ENCODE data around the gene TSPEAR.
"Not testable (repeated sequence)": the region's sequence is repeated elsewhere in the genome, so short reads cannot be mapped to it uniquely, and the experiment has no call there.

The TSPEAR gene

DNA sequence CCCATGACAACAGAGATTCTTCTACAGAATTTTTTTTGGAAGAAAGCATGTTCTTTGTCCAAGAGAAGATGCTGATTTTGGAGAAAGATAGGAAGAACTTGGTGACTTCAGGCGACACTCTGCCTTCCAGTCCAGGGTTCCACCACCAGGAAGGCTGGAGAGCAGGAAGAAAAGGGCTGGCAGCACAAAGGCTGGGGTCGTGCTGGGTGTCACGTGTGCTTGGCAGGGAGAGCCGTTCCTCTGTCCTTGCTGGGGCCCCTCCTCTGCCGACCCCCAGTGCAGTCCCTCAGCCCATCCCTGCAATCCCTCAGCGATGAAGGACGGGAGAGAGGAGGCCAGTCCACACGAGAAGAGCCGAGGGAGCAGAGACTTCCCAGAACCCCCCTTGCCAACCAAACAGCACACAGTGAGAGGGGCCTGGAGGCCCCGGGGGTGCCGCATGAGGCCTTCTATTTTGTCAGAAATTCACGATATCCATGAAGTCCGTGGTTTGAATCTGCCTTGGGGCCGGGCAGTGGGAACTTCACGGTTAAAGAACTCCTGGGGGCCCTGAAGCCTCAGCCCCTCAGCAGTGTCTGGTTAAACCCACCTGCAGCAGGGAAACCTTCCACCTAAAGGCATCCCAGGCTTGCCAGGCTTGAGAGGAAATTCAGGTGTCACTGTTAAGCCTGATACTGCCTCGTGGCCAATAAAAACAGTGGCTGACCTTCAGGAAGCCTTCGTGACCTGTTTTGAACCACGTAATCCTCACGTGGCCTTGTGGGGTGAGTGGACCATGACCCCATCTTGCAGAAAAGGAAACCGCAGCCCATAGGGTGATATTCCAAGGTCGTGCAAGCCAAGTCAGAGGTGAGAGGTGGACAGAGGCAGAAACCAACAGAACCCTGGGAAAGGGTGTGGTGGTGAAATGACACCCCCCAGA is 11.0 kb downstream of the TSPEAR start:
- DNase-seq: no peak

DNA sequence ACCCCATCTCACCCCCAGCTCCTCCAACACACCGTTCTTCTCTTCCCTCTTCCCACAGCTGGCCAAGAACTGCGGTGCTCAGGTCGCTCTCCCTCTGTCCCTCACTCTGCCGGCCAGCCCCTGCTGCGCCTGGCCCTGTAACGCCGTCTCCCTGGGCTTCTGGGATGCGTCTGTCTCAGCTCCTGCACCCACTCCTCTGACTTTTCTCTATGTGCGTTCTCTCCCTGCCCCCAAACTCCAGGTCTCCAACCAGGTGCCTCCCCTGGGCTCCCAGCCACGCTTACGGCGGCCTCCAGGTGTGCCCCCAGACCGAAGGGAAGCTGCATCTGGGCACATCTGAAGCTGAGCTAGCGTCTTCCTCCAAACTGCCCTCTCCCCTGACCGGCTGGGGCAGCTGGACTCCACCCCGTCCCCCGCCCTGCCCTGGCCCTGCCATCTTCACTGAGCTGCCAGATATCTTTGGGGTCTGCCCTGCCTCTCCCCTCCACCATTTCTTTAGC is 11.8 kb downstream of the TSPEAR start:
- no peak for DNase-seq

DNA sequence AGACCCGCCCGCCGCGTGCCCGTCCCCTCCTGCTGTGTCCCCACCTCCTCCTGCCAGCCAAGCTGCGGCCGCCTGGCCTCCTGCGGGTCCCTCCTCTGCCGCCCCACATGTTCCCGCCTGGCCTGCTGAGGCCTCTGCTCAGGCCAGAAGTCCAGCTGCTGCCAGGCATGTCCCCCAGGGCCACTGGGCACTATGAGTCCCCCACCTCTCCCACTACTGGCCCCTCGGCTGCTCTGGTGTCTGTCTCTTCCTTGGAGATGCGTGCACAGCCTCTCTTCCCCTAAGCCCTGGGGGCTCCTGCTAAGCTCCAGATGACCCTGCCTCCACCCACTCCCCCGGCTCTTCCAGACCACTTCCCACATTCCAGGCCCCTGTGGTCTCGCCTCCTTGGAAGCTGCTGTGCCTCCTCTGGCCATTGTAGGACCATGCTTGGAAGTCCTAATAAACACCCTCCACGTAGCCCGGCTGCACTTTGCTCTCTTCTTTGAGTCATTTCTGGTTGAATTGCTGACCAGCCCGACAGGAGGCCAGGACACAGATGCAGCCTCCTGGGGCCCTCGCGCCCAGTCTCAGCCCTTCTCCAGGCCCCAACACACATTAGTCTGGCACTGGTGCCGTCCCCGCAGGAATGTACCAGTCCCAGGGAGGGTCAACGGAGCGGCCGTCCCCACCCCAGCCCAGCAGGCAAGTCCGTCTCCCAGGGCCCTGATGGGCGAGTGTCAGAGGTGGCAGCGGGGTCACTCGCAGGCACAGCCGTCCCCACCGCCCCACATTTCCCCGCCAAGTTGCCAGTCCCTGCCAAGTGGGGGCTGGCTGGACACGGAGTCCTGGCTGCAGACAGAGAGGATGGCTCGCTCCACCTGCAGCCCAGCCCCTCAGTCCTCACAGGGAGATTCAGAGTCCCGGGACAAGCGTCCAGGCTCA is 13.3 kb downstream of the TSPEAR start:
- DNase-seq: no peak

DNA sequence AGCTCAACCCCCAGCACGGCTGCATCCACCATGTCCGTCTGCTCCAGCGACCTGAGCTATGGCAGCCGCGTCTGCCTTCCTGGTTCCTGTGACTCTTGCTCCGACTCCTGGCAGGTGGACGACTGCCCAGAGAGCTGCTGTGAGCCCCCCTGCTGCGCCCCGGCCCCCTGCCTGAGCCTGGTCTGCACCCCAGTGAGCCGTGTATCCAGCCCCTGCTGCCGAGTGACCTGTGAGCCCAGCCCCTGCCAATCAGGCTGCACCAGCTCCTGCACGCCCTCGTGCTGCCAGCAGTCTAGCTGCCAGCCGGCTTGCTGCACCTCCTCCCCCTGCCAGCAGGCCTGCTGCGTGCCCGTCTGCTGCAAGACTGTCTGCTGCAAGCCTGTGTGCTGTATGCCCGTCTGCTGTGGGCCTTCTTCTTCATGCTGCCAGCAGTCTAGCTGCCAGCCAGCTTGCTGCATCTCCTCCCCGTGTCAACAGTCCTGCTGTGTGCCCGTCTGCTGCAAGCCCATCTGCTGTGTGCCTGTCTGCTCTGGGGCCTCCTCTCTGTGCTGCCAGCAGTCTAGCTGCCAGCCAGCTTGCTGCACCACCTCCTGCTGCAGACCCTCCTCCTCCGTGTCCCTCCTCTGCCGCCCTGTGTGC is 14.1 kb downstream of the TSPEAR start, which contains the start of gene KRTAP10-12:
Gene KRTAP10-12, plus strand, starts transcription at position 1 of the 639 bp plus-strand sequence. Its CDS starts 30 bp downstream, at position 31.
- DNase-seq: not testable (repeated sequence)

DNA sequence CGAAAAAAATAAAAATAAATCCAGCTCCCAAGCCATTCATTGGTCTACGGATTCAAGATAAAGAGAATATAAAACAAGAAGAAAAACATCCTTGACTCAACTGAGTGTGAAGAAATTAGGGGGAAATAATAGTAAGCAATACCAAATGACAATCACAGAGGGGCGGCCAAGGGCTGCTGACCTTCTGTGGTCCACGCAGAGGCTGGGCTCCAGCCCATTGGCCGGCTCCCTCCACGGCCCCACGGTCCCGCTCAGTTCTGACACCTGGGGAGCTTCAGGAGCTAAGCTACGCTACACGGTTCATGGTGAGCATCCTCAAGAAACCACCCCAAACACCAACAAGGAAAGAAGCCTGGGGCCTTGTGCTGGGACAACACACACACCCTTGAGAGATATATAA is 14.8 kb downstream of the TSPEAR start:
- no peak for DNase-seq

DNA sequence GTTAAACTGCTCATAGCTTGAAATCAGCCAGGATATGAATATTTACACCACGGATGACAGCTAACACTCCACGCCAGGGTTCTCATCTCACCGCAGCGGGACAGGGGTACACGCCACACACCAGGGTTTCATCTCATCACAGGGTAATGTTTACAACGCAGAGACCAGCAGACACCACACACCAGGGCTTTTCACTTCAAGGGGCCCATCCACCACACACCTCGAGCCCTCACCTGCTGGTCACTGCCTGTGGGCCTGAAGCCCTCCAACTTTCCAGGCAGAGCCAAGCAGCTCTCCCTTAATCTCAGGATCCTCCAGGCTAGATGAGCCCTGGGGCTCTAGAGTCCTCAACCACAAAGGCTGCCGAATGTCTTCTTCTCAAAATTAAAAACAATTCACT is 15.7 kb downstream of the TSPEAR start:
- no peak for DNase-seq

DNA sequence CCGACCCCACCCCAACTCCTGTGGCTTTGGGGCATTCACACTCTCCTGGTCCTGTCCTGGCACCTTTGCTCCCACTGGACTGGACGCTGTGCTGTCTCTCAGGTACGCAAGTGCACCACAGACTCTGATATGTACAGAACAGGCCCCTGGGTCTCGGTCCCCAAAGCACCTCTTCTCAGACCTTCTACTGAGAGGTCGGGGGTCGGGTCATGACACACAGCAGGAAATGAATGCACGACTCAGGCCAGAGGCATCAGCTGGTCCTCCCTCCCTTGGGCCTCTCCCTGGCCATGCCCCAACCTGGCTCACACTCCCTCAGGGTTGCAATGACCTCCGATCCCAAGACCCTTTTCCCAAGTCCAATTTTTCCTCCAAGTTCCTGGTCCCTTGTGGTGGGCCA is 16.2 kb downstream of the TSPEAR start:
- DNase-seq: no peak

DNA sequence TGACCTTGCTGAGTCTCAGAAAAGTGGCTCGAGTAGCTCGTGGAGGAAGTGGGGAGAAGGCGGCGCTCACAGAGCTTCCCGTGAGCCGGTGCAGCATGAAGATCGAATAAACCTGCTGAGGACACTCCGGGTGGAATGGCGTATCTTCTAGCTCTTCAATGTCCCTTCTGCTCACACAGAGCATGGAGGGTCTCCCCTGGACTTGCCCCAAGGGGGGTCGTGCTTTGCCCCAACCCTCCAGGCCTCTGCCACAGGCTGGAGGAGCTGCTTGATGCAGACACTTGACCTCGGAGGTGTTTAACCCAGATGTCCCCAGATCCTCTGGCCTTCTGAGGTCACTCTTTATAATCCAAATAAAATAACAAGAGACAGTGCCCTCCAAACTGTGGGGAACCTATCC is 16.6 kb downstream of the TSPEAR start:
- DNase-seq: no peak

DNA sequence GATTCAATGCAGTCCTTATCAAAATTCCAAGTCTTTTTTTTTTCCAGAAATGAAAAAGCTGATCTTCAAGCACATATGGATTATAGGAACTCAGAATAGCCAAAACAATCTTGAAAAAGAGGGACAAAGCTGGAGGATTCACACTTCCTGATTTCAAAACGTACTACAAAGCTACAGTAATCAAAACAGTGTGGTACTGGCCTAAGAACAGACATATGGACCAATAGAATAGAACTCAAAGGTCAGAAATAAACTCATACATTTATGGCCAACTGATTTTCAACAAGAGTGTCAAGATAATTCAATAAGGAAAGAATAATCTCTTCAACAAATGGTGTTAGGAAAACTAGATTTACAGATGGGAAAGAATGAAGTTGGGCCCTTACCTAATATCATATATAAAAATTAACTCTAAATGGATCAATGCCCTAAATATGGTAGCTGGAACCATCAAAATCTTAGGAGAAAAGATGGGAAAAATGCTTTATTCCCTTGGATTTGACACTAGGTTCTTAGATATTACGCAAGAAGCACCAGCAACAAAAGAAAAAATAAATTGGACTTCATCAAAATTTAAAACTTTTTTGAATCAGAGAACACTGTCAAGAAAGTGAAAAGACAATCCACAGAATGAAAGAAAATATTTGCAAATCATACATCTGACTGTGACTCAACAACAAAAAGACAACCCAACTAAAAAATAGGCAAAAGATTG is 18.4 kb downstream of the TSPEAR start:
- no peak for DNase-seq

DNA sequence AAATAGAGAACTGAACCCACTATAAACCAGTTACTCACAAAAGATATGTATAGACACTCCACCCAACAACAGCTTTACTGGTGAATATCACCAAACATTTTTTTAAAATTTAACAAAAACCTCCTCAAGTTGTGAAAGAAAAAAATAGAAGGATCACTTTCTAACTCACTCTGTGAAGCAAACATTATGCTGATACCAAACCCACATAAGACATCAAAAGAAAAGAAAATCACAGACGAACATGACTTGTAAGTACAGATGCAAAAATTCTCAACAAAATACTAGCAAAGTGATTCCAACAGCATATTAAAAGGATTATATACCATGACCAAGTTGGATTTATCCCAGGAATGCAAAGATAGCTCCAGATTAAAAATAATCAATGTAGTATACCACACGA is 19.7 kb downstream of the TSPEAR start:
- no peak for DNase-seq

DNA sequence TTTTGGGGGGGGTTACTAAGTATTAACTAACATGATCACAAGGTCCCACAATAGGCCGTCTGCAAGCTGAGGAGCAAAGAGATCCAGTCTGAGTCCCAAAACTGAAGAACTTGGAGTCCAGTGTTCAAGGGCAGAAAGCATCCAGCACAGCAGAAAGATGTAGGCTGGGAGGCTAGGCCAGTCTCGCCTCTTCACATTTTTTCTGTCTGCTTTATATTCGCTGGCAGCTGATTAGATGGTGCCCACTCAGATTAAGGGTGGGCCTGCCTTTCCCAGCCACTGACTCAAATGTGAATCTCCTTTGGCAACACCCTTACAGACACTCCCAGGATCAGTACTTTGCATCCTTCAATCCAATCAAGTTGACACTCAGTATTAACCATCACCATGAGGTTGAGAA is 21.6 kb downstream of the TSPEAR start:
- not testable (repeated sequence) for DNase-seq

DNA sequence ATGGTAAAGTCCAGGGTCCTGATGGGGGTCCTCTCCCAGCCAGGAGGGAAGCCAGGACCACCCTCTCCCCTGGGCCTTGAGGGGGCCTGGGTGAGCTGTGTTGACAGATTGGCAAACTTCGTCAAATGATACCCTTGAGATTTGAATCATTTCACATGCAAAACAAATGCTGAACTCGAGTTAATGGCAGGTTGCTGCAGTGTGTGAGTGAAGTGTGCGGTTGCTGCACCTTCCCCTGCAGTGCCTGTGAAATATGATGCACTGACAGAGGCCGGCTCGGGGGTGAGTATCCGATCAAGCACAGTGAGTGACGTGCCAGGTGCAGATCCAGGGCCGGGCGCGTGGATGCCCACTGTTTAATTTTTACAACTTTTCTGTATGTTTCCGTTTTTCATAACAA is 23.7 kb downstream of the TSPEAR start:
- no peak for DNase-seq

DNA sequence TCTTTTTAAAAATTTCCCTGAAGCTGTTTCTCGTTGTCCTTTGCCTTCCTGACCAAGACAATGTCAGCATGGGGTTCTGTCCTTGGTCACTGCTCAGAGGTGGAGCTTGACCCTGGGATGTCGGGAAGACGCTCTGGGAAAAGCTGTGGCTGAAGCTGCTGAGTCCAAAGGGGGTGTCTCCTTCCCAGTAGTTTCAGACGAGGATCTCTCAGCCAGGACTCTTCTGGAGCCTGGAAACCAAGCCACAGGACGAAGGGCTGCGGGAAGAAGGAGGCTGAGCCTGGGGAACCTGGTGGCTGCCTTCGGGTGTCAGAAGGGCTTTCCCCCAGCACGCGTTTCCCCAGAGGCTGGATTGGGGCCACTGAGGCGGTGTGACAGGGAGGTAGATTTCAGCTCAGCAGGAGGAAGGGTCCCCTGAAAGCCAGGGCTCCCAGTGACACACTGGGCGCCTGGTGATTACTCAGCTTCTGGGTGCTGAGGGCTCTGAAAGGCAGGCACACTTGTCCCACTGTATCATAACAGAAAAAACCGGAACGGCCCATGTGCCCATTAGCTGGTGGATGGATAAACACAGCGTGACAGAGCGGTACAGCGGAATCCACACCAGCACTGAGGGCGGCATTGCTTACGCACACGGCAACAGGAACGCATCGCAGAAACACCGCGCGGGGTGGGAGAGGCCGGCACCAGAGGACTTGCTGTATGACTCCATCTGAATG is 24.4 kb downstream of the TSPEAR start:
- no peak for DNase-seq

DNA sequence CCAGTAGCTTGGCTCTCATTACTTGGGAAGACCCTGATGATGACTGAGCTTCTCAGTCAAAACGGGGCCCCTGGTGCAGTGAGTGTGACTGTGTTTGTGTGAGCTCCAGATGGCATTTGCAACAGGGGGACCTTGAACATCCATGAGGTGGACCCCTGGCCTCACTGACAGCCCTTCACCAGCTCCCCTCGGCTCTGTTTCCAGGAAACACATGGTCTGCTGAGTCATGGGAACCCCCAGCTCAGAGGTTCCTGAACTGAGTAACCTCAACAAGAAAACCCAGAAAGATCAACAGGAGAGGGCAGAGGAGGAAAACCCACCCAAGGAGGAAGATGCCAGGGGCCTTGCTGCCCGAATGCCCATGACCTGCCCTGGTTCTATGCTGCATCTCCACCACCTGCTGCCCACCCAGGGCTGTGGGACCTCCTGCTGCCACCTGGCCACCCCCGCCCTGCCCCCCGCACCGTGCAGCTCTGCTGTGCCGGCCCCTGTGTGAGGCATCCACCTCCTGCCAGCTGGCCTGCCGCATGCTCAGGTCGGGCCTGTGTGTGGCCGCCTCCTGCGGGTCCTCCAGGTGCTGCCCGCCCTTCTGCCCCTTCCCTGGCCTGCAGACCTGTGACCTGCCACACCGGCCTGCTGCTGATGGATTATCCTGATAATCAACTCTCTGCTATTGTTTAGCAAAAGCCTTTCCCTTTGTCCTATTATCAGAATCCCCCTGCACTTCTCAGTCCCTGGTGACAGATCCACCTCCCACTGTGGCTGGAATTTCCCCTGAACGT is 25.2 kb downstream of the TSPEAR start:
- DNase-seq: no peak

DNA sequence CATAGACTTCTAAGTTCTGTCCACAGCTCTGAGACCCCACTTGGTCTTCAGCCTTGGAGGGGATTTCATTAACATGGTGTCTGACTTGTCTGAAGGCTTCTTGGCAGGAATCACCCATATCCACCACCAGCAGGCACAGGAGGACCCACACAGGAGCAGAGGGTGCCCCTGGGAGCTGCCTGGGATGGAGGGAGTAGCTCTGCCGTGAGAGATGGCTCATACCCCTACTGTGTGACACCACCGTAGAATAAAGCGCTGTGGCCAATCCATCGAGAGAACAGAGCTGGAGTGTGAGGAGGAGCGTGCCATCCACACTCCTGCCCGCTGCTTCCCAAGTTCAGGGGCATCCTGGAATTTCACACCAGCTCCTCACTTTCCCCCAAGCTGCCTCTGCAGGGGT is 26.3 kb downstream of the TSPEAR start:
- not testable (repeated sequence) for DNase-seq

DNA sequence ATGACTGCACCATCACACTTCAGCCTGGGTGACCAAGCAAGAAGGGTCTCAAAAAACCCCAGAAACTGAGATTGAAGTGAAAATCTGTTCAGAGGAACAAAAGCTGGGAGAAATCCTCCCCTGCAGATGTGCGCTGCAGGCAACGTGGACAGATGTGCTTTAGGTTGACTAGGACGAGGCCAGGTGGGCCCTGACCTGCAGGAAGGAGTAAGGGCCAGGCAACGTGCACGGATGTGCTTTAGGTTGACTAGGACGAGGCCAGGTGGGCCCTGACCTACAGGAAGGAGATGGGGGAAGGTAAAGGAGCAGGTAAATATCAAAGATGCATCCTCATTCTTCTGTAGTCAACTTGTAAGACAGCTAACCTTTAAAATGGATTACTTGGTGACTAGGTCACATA is 26.9 kb downstream of the TSPEAR start:
- DNase-seq: no peak

DNA sequence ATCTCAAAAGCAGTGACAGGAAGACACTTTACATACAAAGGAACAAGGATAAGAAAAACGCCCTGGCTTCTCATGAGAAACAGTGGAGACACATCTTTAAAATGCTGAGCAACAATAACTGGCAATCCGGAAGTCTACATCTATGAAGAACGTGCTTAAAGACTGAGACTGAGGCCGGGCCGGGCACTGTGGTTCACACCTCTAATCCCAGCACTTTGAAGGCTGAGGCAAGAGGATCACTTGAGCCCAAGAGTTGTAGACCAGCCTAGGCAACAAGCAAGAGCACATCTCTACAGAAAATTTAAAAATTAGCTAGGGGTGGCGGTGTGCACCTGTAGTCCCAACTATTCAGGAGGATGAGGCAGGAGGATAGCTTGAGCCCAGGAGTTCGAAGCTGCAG is 27.3 kb downstream of the TSPEAR start:
- no peak for DNase-seq

DNA sequence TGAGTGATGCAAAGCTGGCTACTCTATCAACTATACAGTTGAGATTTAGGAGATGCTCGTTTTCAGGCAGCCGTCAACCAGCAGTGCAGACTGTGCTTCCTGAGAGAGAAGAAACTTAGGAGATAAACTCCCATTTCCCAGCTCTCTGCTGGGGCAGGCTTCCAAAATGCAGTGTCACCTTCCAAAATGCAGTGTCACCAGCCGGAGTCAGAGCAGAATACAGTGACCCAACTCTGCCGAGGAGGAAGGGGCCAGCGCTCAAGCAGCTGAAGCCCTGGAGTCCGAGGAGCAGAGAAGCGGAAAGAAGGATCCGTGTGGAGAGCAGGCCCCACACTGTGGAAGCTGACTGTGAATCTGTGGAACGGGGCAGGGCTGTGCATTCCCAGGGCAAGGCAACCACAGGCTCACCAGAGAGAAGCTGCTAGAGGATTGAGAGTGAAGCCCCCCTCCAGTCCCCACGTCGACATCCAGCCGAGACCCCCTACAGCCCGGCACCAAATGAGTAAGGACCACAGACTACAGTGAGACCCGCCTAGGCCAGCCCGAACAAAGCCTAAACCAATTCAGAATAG is 28.7 kb downstream of the TSPEAR start:
- DNase-seq: no peak

DNA sequence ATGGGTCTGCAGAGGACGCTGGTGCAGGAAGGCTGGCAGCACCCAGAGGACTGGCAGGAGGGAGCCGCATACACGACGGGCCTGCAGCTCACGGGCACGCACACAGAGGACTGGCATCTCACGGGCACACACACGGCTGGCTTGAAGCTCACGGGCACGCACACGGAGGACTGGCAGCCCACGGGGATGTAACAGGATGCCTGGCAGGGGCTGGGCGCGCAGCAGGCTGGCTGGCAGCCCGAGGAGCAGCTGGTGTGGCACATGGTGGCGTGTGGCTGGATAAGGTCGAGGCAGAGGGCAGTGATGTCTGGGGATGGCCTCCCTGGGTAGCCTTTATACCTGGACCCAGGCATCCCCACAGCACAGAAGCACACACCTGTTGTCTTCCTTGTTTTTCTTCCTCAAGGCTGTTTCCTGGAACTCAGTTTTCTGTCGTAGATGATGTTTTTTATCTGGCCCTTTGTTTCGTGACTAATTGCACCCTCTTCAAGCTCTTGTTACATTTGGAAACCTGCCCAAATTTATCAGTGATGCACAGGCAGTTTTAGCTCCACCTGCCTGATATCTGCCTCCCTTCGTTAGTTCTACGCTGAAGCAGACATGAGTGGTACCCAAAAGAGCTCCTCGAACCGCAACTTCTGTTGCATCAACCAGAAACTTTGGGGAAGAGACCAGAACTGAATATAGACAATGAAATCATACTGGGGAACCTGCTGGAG is 29.4 kb downstream of the TSPEAR start, which contains the start of gene KRTAP12-1:
Gene KRTAP12-1, minus strand, starts transcription at position 303 of the 719 bp plus-strand sequence. Its CDS starts 40 bp downstream, at position 263.
- no peak for DNase-seq

DNA sequence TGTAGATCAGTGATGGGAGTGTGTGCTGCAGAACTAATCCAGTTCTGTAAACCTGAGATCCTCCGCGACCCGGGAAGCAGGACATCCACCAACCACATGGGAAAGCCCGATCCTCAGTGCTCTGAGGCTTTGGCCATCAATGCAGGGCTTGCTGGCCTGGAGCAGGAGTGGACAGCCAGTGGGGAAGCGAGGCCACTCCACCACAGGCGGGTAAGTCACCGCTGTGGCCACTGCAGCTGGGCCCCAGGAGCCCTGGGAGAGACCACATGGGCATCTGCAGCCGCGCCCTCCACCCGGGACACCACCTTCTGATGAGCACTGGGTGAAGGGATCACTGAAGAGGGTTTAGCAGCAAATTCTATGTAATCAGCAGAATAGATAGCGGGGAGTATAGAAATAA is 30.2 kb downstream of the TSPEAR start:
- no peak for DNase-seq
